Nephron (organoid): ENCODE results near the gene KRTAP16-1.

Experiments
- H3K27ac Mint-ChIP-seq, 3 experiments: 2 replicates each; pipeline ENCODE4 v1.8.0; 2020; ENCODE audit warnings: mixed read lengths in 3 of 3, mild to moderate bottlenecking in 2 of 3, moderate library complexity in 1 of 3
- H3K27me3 Mint-ChIP-seq: 2 replicates; pipeline ENCODE4 v1.8.0; 2021; ENCODE audit warnings: low read depth, mild to moderate bottlenecking, moderate library complexity, mixed read lengths
- H3K36me3 Mint-ChIP-seq: 2 replicates; pipeline ENCODE4 v1.8.0; 2020; ENCODE audit warnings: low read depth, mixed read lengths
- H3K4me1 Mint-ChIP-seq: 2 replicates; pipeline ENCODE4 v1.8.0; 2020; ENCODE audit warnings: mixed read lengths
- H3K4me3 Mint-ChIP-seq, 3 experiments: 2 replicates each; pipeline ENCODE4 v1.8.0; 2020; ENCODE audit warnings: mild to moderate bottlenecking in 3 of 3, mixed read lengths in 3 of 3, moderate library complexity in 2 of 3
- H3K9me3 Mint-ChIP-seq: 2 replicates; pipeline ENCODE4 v1.8.0; 2020; ENCODE audit warnings: mixed read lengths
- CTCF ChIP-seq, 3 experiments: fragments of 200-600 bp; sonication (generic); IDR thresholded peaks; one replicate each; pipeline ENCODE4 v1.5.0; 2021; ENCODE audit warnings: antibody characterized with exemption in 3 of 3; ENCODE audit not compliant: unreplicated experiment in 3 of 3

Gene KRTAP16-1

GRCh38 chr17:41301916-41302901, 6.9 kb downstream of the KRTAP16-1 start, which contains the start of gene KRTAP29-1:
Gene KRTAP29-1, minus strand, starts transcription at chr17:41302851. Its CDS starts 0 bp downstream, at chr17:41302851.
- Mint-ChIP-seq H3K27me3 (peaks cover 4% of the 10 kb centered on the region), H3K9me3 (peaks cover 3% of the 10 kb centered on the region), H3K4me3 (no peak within 1 kb of the TSS), H3K27ac (no peak within 1 kb of the TSS), H3K36me3 (no peaks in the 10 kb centered on the region), H3K4me1 (no peaks in the 10 kb centered on the region)
- no peak for TF ChIP-seq CTCF (IDR thresholded peaks at IDR 0.05; ENCODE audit: unreplicated experiment in 3 of 3)

- Mint-ChIP-seq H3K4me1 (peaks cover 5% of the 10 kb centered on the region), H3K4me3 (no peak overlapping the region), H3K36me3 (no peaks in the 10 kb centered on the region), H3K9me3 (peaks cover 3% of the 10 kb centered on the region), H3K27me3 (peaks cover 4% of the 10 kb centered on the region), H3K27ac (no peak overlapping the region)
- TF ChIP-seq CTCF (IDR thresholded peaks at IDR 0.05; ENCODE audit: unreplicated experiment in 3 of 3): no peak
Observed at GRCh38 chr17:41301204-41301790, 7.8 kb downstream of the KRTAP16-1 start.

GRCh38 chr17:41298458-41299135, 10.5 kb downstream of the KRTAP16-1 start:
- H3K27ac Mint-ChIP-seq: no peak overlapping the region
- no peak overlapping the region for H3K4me3 Mint-ChIP-seq
- H3K4me1 Mint-ChIP-seq: peaks cover 5% of the 10 kb centered on the region
- H3K36me3 Mint-ChIP-seq: no peaks in the 10 kb centered on the region
- H3K9me3 Mint-ChIP-seq: peaks cover 3% of the 10 kb centered on the region
- peaks cover 7% of the 10 kb centered on the region for H3K27me3 Mint-ChIP-seq
- TF ChIP-seq CTCF (IDR thresholded peaks at IDR 0.05; ENCODE audit: unreplicated experiment in 3 of 3): no peak

GRCh38 chr17:41296846-41297245, 12.3 kb downstream of the KRTAP16-1 start:
- H3K4me3 Mint-ChIP-seq: no peak overlapping the region
- peaks cover 3% of the 10 kb centered on the region for H3K9me3 Mint-ChIP-seq
- H3K36me3 Mint-ChIP-seq: no peaks in the 10 kb centered on the region
- peaks cover 8% of the 10 kb centered on the region for H3K27me3 Mint-ChIP-seq
- peaks cover 5% of the 10 kb centered on the region for H3K4me1 Mint-ChIP-seq
- no peak for TF ChIP-seq CTCF (IDR thresholded peaks at IDR 0.05; ENCODE audit: unreplicated experiment in 3 of 3)
- H3K27ac Mint-ChIP-seq: peak overlapping the region in 1 of 3 experiments; percentile 8

GRCh38 chr17:41294016-41294415, 15.1 kb downstream of the KRTAP16-1 start:
- peaks cover 8% of the 10 kb centered on the region for H3K27me3 Mint-ChIP-seq
- no peaks in the 10 kb centered on the region for H3K36me3 Mint-ChIP-seq
- peak overlapping the region in 1 of 3 experiments; percentile 7 for H3K27ac Mint-ChIP-seq
- H3K4me3 Mint-ChIP-seq: no peak overlapping the region
- TF ChIP-seq CTCF (IDR thresholded peaks at IDR 0.05; ENCODE audit: unreplicated experiment in 3 of 3): no peak
- no peaks in the 10 kb centered on the region for H3K9me3 Mint-ChIP-seq
- H3K4me1 Mint-ChIP-seq: peaks cover 5% of the 10 kb centered on the region
